Limb (tissue), 2 donors: ENCODE results near the gene DBNL.

Experiments used
- DNase-seq, 2 donors: peaks; one replicate each; pipeline ENCODE4 v3.0.0-alpha.2; 2016; ENCODE audit errors: extremely low spot score in 2 of 2

Gene DBNL

DNA sequence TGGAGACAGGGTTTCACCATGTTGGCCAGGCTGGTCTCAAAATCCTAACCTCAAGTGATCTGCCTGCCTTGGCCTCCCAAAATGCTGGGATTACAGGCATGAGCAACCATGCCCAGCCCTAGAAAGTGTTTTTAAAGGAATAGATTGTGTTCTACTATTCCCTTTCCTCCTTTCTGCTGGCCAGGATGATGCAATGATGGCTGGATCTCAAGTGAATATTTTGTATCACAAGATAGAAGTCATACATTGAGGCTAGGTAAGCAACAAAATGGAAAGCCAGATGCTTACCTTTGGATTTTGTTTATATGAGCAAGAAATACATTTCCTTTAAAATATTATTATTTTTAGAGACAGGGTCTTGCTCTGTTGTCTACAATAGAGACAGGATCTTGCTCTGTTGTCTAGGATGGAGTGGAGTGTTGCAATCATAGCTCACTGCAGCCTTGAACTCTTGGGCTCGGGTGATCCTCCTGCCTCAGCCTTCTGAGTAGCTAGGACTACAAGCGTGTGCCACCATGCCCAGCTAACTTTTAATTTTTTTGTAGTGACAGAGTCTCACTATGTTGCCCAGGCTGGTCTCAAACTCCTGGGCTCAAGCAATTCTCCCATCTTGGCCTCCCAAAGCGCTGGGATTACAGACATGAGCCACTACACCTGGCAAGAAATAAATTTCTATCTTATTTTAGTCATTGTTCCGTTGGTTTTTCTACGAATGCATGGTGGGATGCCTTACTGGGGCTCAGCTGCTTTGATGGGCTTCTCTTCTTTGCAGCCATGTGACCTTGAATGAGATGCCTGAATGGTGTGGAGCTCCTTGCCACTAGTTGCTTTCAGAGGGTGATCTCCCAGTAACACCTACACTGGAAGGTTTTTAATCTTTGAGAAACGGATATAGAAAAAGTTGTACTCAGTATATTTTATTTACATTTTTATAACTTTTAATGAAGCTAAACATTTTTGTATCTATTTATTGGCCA lies 53.9 kb downstream of the DBNL start:
- DNase-seq: no peak

- DNase-seq: no peak
These were observed 55.2 kb downstream of the DBNL start for GRCh38 chr7:44099669-44100068.

DNA sequence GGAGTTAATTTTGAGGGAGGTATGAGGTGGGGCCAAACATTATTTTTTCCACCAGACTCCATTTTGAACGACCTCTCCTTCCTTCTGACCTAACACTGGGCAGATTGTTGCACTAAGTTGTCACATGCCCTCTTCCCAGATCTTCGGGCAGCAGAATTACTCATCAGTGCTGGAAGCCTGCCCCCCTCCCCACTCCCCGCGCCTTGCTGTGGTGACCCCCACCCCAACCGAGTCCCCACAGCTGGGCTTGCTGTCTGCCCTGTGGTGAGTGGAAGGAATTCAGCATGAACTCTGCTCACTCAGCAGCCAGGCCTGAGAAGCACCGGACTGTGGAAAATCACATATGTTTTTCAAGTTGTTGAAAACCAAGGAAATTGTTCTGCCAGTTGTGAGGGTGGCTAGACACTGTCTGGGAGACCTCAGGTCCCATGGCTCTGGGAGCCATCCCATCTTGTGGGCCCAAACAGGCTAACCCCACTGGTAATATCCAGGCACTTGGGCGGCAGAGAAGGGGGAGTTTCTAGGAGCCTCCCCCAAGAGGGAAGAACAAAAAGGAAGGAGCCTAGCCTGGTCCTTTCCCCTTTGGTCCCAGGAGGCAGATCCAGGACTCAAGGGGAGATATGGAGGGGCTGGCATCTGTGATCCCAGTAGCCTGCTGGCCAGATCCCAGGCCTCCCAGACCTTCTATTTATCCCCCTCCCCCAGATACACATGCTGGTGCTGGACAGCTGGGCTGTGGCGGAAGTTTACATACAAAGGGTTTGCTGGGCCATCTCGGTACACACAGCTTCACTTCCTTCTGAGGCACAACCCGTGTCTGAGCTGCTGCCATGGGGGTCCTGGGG lies 56.2 kb downstream of the DBNL start:
- no peak for DNase-seq

GRCh38 chr7:44101303-44101965 lies 56.9 kb downstream of the DBNL start:
- DNase-seq: no peak

- DNase-seq: peak in 1 of 2 donors; percentile 29
These were observed 57.7 kb downstream of the DBNL start for GRCh38 chr7:44101966-44102845.

DNA sequence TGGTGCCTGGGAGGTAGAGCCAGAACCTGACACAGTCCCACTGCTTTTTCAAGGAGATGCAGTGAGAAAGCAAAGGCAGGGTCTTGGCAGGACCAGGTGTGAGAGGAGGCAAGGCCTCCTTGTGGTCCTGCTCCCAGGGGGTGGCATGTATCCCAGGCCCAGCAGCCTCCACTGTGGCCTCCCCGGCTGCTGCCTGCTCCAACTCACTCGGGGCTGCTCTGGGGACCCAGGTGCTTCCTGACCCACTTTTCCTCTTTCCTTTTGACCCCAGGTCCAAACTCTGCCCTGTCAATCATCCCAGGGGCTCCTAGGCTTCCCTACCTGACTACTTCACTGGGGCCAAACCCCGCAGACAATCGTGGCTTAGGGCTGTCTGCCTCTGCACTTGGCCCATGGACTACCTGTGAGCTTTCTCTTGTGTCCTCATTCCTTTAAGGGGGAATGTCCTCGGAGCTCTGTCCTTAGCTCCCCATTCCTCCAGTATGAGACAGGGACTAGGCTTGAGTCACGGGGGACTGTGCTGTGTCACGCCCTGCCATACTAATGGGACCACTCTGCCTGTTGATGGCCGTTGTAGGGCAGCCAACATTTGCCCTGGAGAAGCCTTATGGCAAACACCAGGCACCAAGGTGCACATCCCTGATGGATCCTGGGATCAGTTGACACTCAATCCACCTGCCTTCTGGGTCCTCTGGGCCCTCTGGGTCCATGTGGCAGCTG lies 58.5 kb downstream of the DBNL start:
- DNase-seq: no peak

- DNase-seq: no peak
These were observed 59.0 kb downstream of the DBNL start for GRCh38 chr7:44103566-44103922.

DNA sequence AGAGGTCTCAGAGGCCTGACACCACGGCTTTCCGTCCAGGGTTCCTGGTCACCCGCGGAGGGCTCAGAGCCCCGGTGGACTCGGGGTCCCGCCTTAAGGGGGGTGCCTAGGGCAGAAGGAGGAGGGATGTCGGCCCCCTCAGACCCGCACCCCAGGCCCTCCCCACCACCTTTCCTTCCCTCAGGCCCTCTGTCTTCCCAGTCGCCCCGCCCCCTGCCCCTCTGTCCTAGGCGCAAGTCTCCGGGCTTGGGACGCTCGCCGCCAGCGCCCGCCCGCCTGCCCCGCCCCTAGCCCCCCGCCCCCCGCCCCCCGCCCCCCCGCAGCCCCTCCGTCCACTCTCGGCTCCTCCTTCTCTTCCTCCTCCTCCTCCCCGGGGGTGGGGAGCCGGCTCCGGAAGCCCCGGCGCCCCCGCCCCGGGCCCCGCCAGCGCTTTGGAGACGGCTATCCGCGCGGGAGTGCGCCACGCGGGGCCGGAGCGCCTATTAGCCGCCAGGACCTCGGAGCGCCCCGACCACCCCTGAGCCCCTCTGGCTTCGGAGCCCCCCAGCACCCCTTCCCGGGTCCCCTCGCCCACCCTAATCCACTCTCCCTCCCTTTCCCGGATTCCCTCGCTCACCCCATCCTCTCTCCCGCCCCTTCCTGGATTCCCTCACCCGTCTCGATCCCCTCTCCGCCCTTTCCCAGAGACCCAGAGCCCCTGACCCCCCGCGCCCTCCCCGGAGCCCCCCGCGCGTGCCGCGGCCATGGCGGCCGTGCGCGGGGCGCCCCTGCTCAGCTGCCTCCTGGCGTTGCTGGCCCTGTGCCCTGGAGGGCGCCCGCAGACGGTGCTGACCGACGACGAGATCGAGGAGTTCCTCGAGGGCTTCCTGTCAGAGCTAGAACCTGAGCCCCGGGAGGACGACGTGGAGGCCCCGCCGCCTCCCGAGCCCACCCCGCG lies 59.7 kb downstream of the DBNL start, which contains the start of gene AEBP1:
AEBP1 (plus strand) TSS at position 423 of the 937 bp plus-strand sequence; CDS start at position 744, 321 bp downstream.
- DNase-seq: peak; percentile 54 to 80

- peak in 1 of 2 donors; percentile 42 for DNase-seq
These were observed 60.6 kb downstream of the DBNL start for GRCh38 chr7:44104860-44105771.

GRCh38 chr7:44105832-44106231 lies 61.3 kb downstream of the DBNL start:
- DNase-seq: no peak

- no peak for DNase-seq
These were observed 62.0 kb downstream of the DBNL start for GRCh38 chr7:44106311-44107065.

DNA sequence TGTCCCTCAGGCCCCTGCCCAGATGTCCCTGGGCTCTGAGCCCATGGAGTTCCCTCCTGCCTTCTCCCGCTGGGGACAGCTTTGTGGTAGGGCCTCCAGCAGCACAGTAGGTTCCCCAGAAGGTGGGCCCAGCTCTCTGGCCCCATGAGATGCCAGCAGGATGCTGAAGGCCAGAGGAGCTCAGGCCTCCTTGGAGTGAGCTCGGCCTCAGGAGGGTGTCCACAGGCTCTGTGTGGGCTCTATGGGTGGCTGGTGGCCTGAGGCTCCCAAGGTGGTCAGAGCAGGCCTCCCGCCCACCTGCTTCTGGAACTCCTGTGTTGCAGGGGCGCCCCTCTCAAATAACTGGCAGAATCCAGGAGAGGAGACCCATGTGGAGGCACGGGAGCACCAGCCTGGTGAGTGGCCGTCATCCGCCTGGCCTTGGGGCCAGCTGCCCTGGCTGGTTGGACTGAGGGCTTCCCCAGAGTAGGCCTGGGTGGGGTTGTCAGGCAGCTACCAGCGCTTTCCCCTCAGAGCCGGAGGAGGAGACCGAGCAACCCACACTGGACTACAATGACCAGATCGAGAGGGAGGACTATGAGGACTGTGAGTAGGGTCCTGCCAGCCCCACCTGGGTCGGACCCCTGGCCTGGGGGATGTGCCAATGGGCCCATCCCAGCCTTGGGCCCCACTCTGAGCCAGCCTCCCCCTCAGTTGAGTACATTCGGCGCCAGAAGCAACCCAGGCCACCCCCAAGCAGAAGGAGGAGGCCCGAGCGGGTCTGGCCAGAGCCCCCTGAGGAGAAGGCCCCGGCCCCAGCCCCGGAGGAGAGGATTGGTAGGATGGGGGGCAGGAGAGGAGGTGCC lies 62.8 kb downstream of the DBNL start:
- DNase-seq: no peak

GRCh38 chr7:44107961-44108767 lies 63.7 kb downstream of the DBNL start:
- DNase-seq: no peak

DNA sequence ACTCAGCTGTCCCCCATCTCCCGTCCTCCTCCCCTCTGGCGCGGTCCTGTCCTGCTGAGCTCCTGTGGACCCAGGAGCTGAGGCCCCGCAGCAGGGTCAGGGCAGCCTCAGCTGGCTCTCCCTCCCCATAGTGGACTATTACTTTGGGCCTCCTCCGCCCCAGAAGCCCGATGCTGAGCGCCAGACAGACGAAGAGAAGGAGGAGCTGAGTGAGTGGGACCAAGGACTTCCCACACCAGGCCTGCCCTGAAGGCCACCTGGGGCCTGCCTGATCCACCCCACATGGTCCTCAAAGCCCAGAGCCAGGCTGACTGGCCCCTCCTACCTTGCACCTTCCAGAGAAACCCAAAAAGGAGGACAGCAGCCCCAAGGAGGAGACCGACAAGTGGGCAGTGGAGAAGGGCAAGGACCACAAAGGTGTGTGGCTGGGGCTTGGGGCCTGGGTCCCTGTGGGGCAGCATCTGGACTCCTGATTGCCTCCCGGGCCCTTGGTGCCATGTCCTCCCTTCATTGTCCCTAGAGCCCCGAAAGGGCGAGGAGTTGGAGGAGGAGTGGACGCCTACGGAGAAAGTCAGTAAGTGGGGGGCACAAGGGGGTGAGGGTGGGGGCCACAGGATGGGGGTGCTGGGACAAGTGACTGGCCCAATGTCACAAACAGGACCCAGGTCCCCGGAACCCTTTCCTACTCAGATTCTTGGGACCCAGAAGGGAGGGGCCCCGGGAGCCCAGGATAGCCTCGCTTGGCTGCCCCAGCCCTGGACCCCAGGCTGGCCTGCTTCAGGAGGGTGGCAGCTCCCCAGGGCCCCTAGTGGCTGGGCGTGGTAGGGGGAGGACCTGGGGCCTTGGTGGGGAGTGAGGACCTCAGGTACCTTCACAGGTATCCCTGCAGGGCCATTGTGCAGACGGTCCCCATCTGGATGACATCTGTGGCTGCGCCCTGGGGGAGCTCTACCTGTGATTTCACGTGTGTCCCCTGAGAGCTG lies 64.6 kb downstream of the DBNL start:
- no peak for DNase-seq
